BJ (cell line): Measurements from ENCODE around the gene VWA5B2. TPM values are rescaled to one million over a fixed set of nuclear protein-coding genes. Genes with fewer than 3 reads are reported as not detected.

Experiments used
- CTCF ChIA-PET: fragments of 350-600 bp; formaldehyde crosslinking; extraction: SDS; loops from one replicate; lab custom pipeline; 2021; ENCODE audit warnings: antibody characterized with exemption, inconsistent platforms; lab: Yijun Ruan, JAX
- POLR2A ChIA-PET: fragments of 300-600 bp; sonication (Branson Sonifier 250); formaldehyde crosslinking; extraction: SDS; loops from one replicate; lab custom pipeline; 2021; ENCODE audit warnings: antibody characterized with exemption; lab: Charles Lee
- DNase-seq: peaks from one replicate; pipeline ENCODE4 v3.0.0-alpha.2; 2011; ENCODE audit warnings: low read depth
- H3K27me3 ChIP-seq: 2 replicates; pipeline ENCODE4 v1.6.0; 2011; ENCODE audit warnings: low read length; ENCODE audit not compliant: control insufficient read depth, insufficient read depth
- H3K36me3 ChIP-seq: 2 replicates; pipeline ENCODE4 v1.5.1; 2011; ENCODE audit warnings: low read length; ENCODE audit not compliant: control insufficient read depth, insufficient read depth
- H3K4me3 ChIP-seq: 2 replicates; pipeline ENCODE4 v1.5.1; 2011; ENCODE audit warnings: low read depth, mild to moderate bottlenecking, control low read depth, low read length
- polyA plus RNA-seq: library from polyadenylated mRNA; depleted of rRNA; stranded (reverse); fragments of >200 nt; gene quantifications from 2 replicates; pipeline ENCODE4 v1.2.3, GENCODE V29; 2011
- TF ChIP-seq, protein P1 (sequence below): IDR thresholded peaks from 2 replicates; pipeline ENCODE4 v1.5.1; 2011; ENCODE audit warnings: low read depth, mild to moderate bottlenecking, control low read depth, inconsistent platforms, low read length, moderate library complexity; ENCODE audit not compliant: insufficient read depth

Gene VWA5B2
- polyA plus RNA-seq, 1 experiment: not detected

DNA sequence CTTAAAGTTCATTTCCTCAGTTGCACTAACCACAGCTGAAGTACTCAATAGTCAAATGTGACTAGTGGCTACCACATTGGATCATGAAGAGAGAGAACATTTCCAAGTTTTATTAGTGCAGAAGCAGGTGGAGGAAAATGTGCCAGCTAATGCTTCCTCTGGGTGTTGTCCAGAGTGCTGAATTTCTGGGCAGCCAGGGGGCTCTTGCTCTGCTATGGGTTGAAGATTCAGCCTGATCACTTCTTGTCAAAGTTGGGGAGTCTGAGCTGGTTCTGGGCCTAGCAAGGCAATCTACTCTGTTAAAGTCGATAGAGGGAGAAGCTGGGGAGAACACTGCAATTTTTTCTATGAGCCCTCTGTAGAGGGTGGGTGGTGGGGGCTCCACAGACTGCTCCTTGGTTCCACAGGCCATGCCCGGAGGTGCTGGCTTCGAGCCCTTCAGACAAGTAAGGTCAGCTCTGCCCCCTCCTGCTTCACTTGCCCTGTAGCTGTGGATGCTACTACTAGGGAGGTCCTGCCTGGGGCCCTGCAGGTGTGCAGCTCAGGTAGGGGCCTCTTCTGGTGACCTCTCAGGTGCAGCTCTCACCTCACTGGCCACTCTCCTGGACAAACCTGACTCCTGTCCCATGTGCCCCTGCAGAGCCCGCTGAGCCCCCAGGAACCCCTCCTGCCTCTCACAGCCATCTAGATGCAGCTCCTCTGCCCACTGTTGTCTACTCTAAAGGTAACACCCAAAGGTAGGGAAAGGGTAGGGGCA lies 11.2 kb downstream of the VWA5B2 start:
- TF ChIP-seq, protein P1, sequence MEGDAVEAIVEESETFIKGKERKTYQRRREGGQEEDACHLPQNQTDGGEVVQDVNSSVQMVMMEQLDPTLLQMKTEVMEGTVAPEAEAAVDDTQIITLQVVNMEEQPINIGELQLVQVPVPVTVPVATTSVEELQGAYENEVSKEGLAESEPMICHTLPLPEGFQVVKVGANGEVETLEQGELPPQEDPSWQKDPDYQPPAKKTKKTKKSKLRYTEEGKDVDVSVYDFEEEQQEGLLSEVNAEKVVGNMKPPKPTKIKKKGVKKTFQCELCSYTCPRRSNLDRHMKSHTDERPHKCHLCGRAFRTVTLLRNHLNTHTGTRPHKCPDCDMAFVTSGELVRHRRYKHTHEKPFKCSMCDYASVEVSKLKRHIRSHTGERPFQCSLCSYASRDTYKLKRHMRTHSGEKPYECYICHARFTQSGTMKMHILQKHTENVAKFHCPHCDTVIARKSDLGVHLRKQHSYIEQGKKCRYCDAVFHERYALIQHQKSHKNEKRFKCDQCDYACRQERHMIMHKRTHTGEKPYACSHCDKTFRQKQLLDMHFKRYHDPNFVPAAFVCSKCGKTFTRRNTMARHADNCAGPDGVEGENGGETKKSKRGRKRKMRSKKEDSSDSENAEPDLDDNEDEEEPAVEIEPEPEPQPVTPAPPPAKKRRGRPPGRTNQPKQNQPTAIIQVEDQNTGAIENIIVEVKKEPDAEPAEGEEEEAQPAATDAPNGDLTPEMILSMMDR: no peak
- H3K4me3 ChIP-seq: no peak overlapping the region
- H3K27me3 ChIP-seq: no peaks in the 10 kb centered on the region; the same call in 1 of the 2 replicates
- CTCF ChIA-PET: interaction anchor here (0.7 to 6.4 kb wide), 8 partner anchors 9 to 223 kb away, joined by 3 to 54 read pairs (median 4); partner anchors contain the start of genes ABCC5, CAMK2N2 and VWA5B2
- H3K36me3 ChIP-seq: peaks cover 23% of the 10 kb centered on the region
- no peak for DNase-seq
- POLR2A ChIA-PET: no interaction called here

DNA sequence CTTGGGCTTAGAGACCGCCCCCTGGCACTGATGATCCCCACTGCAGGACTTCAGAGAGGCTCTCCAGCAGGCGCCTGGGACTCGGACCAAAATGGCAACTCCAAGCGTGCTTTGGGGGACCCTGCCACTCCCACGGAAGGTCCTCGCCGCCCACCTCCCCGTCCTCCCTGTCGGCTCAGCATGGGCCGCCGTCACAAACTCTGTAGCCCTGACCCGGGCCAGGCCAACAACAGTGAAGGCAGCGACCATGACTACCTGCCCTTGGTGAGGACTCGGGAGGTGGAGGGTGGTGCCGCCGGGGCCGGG lies 11.7 kb downstream of the VWA5B2 start:
- POLR2A ChIA-PET: no interaction called here
- no peaks in the 10 kb centered on the region; the same call in 1 of the 2 replicates for H3K27me3 ChIP-seq
- H3K36me3 ChIP-seq: peaks cover 23% of the 10 kb centered on the region
- CTCF ChIA-PET: interaction anchor here (1.1 to 6.4 kb wide), 6 partner anchors 9 to 223 kb away, joined by 3 to 54 read pairs (median 4); partner anchors contain the start of genes ABCC5, CAMK2N2 and VWA5B2
- no peak for DNase-seq
- TF ChIP-seq, protein P1: no peak
- no peak overlapping the region for H3K4me3 ChIP-seq

DNA sequence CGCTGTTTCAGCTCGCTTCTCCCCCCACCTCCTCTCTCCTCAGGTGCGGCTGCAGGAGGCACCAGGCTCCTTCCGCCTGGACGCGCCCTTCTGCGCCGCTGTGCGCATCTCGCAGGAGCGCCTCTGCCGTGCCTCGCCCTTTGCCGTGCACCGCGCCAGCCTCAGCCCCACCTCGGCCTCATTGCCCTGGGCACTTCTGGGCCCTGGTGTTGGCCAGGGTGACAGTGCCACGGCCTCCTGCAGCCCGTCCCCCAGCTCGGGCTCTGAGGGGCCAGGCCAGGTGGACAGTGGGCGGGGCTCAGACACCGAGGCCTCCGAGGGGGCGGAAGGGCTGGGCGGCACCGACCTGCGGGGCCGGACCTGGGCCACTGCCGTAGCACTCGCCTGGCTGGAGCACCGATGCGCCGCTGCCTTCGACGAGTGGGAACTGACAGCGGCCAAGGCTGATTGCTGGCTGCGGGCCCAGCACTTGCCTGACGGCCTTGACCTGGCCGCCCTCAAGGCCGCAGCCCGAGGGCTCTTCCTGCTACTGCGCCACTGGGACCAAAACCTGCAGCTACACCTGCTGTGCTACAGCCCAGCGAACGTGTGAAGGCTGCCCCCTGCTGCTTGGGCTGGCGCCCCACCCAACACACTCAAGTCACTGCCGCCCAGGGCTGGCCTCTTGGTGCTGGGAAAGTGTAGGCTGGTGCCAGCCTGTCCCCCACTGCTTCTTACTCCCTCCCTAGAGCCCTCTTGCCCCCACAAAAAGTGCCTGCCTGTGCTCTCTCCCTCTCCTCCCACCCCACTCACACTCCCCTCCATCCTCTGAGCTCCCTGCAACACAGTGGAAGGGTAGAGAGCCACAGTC lies 12.3 kb downstream of the VWA5B2 start:
- no peak for DNase-seq
- POLR2A ChIA-PET: interaction anchor here (0.5 kb wide), 1 partner anchor 58 kb away, joined by 3 read pairs; no protein-coding TSS in a partner anchor
- Histone ChIP-seq H3K36me3 (peaks cover 23% of the 10 kb centered on the region), H3K4me3 (no peak overlapping the region), H3K27me3 (no peaks in the 10 kb centered on the region; the same call in 1 of the 2 replicates)
- TF ChIP-seq, protein P1: peak; percentile 53
- CTCF ChIA-PET: interaction anchor here (1.2 to 6.4 kb wide), 9 partner anchors 8 to 349 kb away, joined by 3 to 54 read pairs (median 5); partner anchors contain the start of genes ABCC5, CAMK2N2 and VWA5B2

DNA sequence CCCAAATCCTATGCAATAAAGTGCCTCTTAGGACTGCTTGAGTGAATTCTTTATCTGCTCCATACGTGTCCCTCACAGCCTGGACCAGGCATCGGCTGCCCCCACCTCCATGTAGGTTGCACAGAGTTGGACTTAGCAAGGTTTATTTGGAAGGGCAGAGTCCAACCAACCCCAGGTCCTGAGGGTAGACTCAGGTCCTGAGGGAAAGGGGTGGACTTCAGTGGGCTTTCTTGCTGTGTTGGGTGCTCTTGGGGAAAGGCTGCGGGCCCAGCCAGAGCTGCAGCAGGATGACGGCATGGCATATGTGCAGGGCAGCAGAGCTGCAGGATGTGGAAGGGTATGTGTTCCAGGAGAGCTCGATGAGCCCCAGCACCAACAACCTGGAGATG lies 12.9 kb downstream of the VWA5B2 start:
- CTCF ChIA-PET: interaction anchor here (1.3 to 6.4 kb wide), 6 partner anchors 16 to 350 kb away, joined by 4 to 54 read pairs (median 5); partner anchors contain the start of gene VWA5B2
- POLR2A ChIA-PET: interaction anchor here (0.5 kb wide), 1 partner anchor 59 kb away, joined by 3 read pairs; no protein-coding TSS in a partner anchor

More for the DNA sequence above, 12.9 kb downstream of the VWA5B2 start:
- TF ChIP-seq, protein P1: no peak
- Histone ChIP-seq H3K27me3 (no peaks in the 10 kb centered on the region; the same call in 1 of the 2 replicates), H3K36me3 (peaks cover 23% of the 10 kb centered on the region), H3K4me3 (no peak overlapping the region)
- no peak for DNase-seq
